Nephron progenitor cell (in vitro differentiated cells): ENCODE data around the gene PHLPP2.

ENCODE experiments used
- DNase-seq: peaks from one replicate; pipeline ENCODE4 v3.0.0; 2021
- H3K27ac Mint-ChIP-seq: 2 replicates; pipeline ENCODE4 v1.8.0; 2021; ENCODE audit warnings: mild to moderate bottlenecking, moderate library complexity, mixed read lengths
- H3K27me3 Mint-ChIP-seq: 2 replicates; pipeline ENCODE4 v1.8.0; 2021; ENCODE audit warnings: mild to moderate bottlenecking, low read depth, mixed read lengths; ENCODE audit not compliant: poor library complexity
- H3K36me3 Mint-ChIP-seq: 2 replicates; pipeline ENCODE4 v1.8.0; 2021; ENCODE audit warnings: low read depth, mixed read lengths
- H3K4me1 Mint-ChIP-seq: 2 replicates; pipeline ENCODE4 v1.8.0; 2021; ENCODE audit warnings: mixed read lengths
- H3K4me3 Mint-ChIP-seq: 2 replicates; pipeline ENCODE4 v1.8.0; 2021; ENCODE audit warnings: mild to moderate bottlenecking, moderate library complexity, mixed read lengths
- H3K9me3 Mint-ChIP-seq: 2 replicates; pipeline ENCODE4 v1.8.0; 2021; ENCODE audit warnings: mild to moderate bottlenecking, moderate library complexity, mixed read lengths
- TF ChIP-seq, protein P1 (sequence below): fragments of 200-600 bp; sonication (generic); IDR thresholded peaks from 2 replicates; pipeline ENCODE4 v1.5.0; 2021; ENCODE audit warnings: antibody characterized with exemption

PHLPP2 gene

DNA sequence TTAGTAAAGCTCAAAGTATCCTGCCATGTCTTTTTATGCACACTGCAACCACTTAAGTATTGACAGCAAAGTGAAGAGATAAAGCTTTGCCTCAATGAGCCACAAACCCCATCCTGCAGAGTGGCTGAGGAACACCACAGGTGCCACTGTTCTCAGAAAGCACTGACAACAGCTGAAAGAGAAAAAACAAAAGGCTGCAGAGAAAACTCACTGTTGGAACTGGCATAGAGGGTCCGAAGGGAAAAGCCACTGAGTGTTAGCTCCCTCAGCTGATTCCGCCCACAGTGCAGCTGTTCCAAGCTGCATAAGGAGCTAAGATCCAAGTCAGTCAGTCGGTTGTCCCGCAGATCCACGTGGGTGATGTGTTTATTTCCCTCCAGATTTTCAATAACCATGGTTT is 48.3 kb downstream of the PHLPP2 start:
- TF ChIP-seq, protein P1, sequence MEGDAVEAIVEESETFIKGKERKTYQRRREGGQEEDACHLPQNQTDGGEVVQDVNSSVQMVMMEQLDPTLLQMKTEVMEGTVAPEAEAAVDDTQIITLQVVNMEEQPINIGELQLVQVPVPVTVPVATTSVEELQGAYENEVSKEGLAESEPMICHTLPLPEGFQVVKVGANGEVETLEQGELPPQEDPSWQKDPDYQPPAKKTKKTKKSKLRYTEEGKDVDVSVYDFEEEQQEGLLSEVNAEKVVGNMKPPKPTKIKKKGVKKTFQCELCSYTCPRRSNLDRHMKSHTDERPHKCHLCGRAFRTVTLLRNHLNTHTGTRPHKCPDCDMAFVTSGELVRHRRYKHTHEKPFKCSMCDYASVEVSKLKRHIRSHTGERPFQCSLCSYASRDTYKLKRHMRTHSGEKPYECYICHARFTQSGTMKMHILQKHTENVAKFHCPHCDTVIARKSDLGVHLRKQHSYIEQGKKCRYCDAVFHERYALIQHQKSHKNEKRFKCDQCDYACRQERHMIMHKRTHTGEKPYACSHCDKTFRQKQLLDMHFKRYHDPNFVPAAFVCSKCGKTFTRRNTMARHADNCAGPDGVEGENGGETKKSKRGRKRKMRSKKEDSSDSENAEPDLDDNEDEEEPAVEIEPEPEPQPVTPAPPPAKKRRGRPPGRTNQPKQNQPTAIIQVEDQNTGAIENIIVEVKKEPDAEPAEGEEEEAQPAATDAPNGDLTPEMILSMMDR = no peak
- DNase-seq = no peak
- no peaks in the 10 kb centered on the region for H3K9me3 Mint-ChIP-seq
- no peak overlapping the region for H3K4me3 Mint-ChIP-seq
- no peaks in the 10 kb centered on the region for H3K27me3 Mint-ChIP-seq
- no peaks in the 10 kb centered on the region for H3K4me1 Mint-ChIP-seq
- H3K36me3 Mint-ChIP-seq = peaks cover 77% of the 10 kb centered on the region
- no peak overlapping the region for H3K27ac Mint-ChIP-seq

DNA sequence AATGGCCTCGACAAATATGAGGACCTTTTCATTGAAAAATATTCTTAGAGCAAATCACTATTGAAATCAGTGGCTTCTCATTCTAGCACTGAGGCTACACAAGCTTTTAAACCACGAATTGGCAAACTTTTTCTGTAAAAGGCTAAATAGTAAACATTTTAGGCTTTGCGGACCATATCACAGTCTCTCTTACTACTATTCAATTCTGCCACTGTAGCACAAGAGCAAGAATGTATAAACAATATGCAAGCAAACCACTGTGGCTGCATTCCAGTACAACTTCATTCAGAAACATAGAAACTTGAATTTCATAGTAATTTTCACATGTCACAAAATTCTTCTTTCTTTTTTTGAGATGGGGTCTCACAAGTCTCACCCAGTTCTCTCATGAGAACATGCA is 49.1 kb downstream of the PHLPP2 start:
- Mint-ChIP-seq H3K36me3 (peaks cover 77% of the 10 kb centered on the region), H3K4me3 (no peak overlapping the region), H3K9me3 (no peaks in the 10 kb centered on the region), H3K27ac (no peak overlapping the region), H3K27me3 (no peaks in the 10 kb centered on the region), H3K4me1 (no peaks in the 10 kb centered on the region)
- TF ChIP-seq, protein P1 = no peak
- DNase-seq = no peak

DNA sequence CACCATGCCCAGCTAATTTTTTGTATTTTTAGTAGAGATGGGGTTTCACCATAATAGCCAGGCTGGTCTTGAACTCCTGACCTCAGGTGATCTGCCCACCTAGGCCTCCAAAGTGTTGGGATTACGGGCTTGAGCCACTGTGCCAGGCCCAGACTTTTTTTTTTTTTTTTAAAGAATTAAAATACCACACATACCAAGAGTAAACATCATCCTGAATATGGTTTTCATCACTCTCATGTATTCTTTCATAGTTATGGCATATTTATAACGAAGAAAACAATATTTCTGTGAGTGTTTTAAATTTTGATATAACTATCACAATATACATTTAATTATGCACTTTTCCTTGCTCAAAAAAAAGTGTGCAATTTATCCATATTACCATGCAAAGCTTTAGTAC is 50.3 kb downstream of the PHLPP2 start:
- no peak overlapping the region for H3K4me3 Mint-ChIP-seq
- H3K9me3 Mint-ChIP-seq = no peaks in the 10 kb centered on the region
- DNase-seq = no peak
- H3K27me3 Mint-ChIP-seq = no peaks in the 10 kb centered on the region
- TF ChIP-seq, protein P1 = no peak
- H3K27ac Mint-ChIP-seq = no peak overlapping the region
- H3K4me1 Mint-ChIP-seq = no peaks in the 10 kb centered on the region
- peaks cover 77% of the 10 kb centered on the region for H3K36me3 Mint-ChIP-seq

DNA sequence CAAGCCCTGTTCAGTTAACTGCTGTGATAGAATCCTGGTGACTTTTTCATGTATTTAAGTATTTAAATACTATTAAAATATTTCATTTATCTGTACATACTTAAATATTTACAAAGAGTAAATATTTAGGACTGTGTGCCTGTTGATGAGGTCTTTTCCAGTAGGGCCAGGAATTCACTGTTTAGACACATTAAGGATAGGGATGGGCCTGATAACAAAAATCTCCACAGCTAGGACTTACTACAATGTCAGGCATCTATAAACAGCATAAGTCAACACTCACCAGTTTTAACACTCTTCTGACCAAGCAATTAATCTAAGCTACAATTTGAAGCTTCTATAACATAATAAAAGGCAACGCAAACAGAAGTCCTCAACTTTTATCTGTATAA is 50.9 kb downstream of the PHLPP2 start:
- no peaks in the 10 kb centered on the region for H3K4me1 Mint-ChIP-seq
- TF ChIP-seq, protein P1 = no peak
- peaks cover 77% of the 10 kb centered on the region for H3K36me3 Mint-ChIP-seq
- H3K4me3 Mint-ChIP-seq = no peak overlapping the region
- H3K27ac Mint-ChIP-seq = no peak overlapping the region
- no peaks in the 10 kb centered on the region for H3K9me3 Mint-ChIP-seq
- DNase-seq = no peak
- no peaks in the 10 kb centered on the region for H3K27me3 Mint-ChIP-seq

DNA sequence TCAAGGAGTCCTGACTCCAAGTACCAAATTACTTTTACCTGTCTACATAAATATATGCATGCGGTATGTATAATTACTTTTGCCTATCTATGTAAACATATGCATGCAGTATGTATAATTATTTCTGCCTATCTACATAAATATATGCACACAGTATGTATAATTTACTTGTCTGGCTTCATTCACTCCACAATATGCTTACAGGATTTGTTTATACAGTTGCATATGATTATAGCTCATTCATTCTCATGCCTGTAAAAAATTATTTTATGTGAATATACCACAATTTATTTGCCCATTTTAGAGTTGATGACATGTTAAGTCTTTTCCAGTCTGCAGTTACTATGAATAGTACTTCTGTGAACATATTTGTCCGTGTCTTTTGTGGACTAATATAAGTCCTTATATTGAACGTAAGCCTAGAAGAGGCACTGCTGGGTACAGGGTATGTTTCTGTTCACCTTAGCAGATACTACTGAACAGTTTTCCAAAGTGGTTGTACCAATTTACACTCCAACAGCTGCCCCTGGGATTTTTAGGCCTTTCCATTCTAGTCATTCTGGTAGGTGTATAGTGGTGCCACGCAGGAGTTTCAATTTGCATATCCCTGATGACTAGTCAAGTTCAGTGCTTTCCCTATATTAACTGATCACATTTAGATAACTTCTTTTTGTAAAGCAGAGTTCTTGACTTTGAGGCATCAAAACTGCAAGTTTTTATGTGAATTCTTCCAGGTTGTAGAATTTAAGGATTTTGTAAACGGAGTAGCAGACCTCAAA is 51.5 kb downstream of the PHLPP2 start:
- no peak for DNase-seq
- H3K9me3 Mint-ChIP-seq = no peaks in the 10 kb centered on the region
- no peaks in the 10 kb centered on the region for H3K4me1 Mint-ChIP-seq
- H3K27ac Mint-ChIP-seq = no peak overlapping the region
- TF ChIP-seq, protein P1 = no peak
- no peak overlapping the region for H3K4me3 Mint-ChIP-seq
- H3K36me3 Mint-ChIP-seq = peaks cover 78% of the 10 kb centered on the region
- no peaks in the 10 kb centered on the region for H3K27me3 Mint-ChIP-seq

DNA sequence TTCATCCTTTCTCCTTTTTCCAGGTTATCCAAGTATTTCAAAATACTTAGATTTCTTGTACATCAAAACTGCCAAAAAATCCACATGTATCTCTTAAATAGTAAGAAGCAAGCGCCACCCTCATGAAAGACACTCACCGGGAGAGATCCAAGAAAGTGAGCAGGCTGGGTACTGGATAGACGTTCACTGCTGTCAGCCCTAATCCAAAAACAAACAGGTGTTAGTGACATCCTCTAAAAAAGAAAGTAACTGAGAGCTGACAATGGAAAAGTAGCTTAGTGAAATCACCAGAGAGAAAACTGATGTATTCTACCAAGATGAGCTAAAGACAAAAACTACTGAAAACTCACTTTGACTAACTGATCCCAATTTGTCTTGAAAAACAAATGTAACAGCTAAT is 52.4 kb downstream of the PHLPP2 start:
- Mint-ChIP-seq H3K9me3 (no peaks in the 10 kb centered on the region), H3K4me1 (no peaks in the 10 kb centered on the region), H3K4me3 (no peak overlapping the region), H3K27me3 (no peaks in the 10 kb centered on the region), H3K36me3 (peaks cover 77% of the 10 kb centered on the region), H3K27ac (no peak overlapping the region)
- TF ChIP-seq, protein P1 = no peak
- no peak for DNase-seq
